ENCODE measurements around the gene WIPF2.
"Not testable (repeated sequence)": the region's sequence is repeated elsewhere in the genome, so short reads cannot be mapped to it uniquely, and the experiment has no call there.

Gene WIPF2

GRCh38 chr17:40192961-40193360 is 26.1 kb upstream of the WIPF2 start:
- no peak overlapping the region; the same call in 1 of the 2 replicates for H3K27ac ChIP-seq (ENCODE audit: low read length)

GRCh38 chr17:40194821-40195220 is 24.3 kb upstream of the WIPF2 start:
- no peak overlapping the region for H3K4me2 ChIP-seq (ENCODE audit: insufficient read depth, low read length)
- H3K4me3 ChIP-seq (ENCODE audit: low read depth in 1 of 2, low read length in 2 of 2), result no peak overlapping the region
- peak overlapping the region; percentile 40; the same call in 1 of the 2 replicates for H2AFZ ChIP-seq (ENCODE audit: low read depth, low read length)
- H3K36me3 ChIP-seq (ENCODE audit: insufficient read depth, low read length), result no peaks in the 10 kb centered on the region
- no peak for TF ChIP-seq EZH2 (IDR thresholded peaks at IDR 0.05; ENCODE audit: borderline replicate concordance, low read depth, low read length, severe bottlenecking)
- TF ChIP-seq, protein P1, sequence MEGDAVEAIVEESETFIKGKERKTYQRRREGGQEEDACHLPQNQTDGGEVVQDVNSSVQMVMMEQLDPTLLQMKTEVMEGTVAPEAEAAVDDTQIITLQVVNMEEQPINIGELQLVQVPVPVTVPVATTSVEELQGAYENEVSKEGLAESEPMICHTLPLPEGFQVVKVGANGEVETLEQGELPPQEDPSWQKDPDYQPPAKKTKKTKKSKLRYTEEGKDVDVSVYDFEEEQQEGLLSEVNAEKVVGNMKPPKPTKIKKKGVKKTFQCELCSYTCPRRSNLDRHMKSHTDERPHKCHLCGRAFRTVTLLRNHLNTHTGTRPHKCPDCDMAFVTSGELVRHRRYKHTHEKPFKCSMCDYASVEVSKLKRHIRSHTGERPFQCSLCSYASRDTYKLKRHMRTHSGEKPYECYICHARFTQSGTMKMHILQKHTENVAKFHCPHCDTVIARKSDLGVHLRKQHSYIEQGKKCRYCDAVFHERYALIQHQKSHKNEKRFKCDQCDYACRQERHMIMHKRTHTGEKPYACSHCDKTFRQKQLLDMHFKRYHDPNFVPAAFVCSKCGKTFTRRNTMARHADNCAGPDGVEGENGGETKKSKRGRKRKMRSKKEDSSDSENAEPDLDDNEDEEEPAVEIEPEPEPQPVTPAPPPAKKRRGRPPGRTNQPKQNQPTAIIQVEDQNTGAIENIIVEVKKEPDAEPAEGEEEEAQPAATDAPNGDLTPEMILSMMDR (IDR thresholded peaks at IDR 0.05; ENCODE audit: borderline replicate concordance, extremely low read depth, low read length, poor library complexity, severe bottlenecking), result no peak
- no peaks in the 10 kb centered on the region for H3K9me3 ChIP-seq (ENCODE audit: insufficient read depth, low read length, severe bottlenecking)
- no peaks in the 10 kb centered on the region for H3K27me3 ChIP-seq (ENCODE audit: insufficient read depth, low read length, poor library complexity)
- no peak for DNase-seq
- no peak overlapping the region for H3K9ac ChIP-seq (ENCODE audit: low read depth, low read length)
- peak overlapping the region; percentile 56; the same call in 1 of the 2 replicates for H3K27ac ChIP-seq (ENCODE audit: low read length)
- no peak for ATAC-seq (ENCODE audit: insufficient read depth, low read depth)
- no peaks in the 10 kb centered on the region for H3K79me2 ChIP-seq (ENCODE audit: insufficient read depth, low read length)
- H4K20me1 ChIP-seq (ENCODE audit: insufficient read depth, low read length), result no peaks in the 10 kb centered on the region
- peaks cover 17% of the 10 kb centered on the region for H3K4me1 ChIP-seq (ENCODE audit: insufficient read depth, low read length)

More at GRCh38 chr17:40192961-40193360, 26.1 kb upstream of the WIPF2 start:
- no peaks in the 10 kb centered on the region for H3K27me3 ChIP-seq (ENCODE audit: insufficient read depth, low read length, poor library complexity)
- H4K20me1 ChIP-seq (ENCODE audit: insufficient read depth, low read length), result no peaks in the 10 kb centered on the region
- no peaks in the 10 kb centered on the region for H3K9me3 ChIP-seq (ENCODE audit: insufficient read depth, low read length, severe bottlenecking)
- H3K9ac ChIP-seq (ENCODE audit: low read depth, low read length), result no peak overlapping the region
- DNase-seq (no peak), ATAC-seq (ENCODE audit: insufficient read depth, low read depth) (no peak)
- H3K4me2 ChIP-seq (ENCODE audit: insufficient read depth, low read length), result no peak overlapping the region
- TF ChIP-seq, protein P1 (IDR thresholded peaks at IDR 0.05; ENCODE audit: borderline replicate concordance, extremely low read depth, low read length, poor library complexity, severe bottlenecking), result no peak
- no peak for TF ChIP-seq EZH2 (IDR thresholded peaks at IDR 0.05; ENCODE audit: borderline replicate concordance, low read depth, low read length, severe bottlenecking)
- H3K79me2 ChIP-seq (ENCODE audit: insufficient read depth, low read length), result no peaks in the 10 kb centered on the region
- peaks cover 17% of the 10 kb centered on the region for H3K4me1 ChIP-seq (ENCODE audit: insufficient read depth, low read length)
- no peak overlapping the region for H2AFZ ChIP-seq (ENCODE audit: low read depth, low read length)
- no peaks in the 10 kb centered on the region for H3K36me3 ChIP-seq (ENCODE audit: insufficient read depth, low read length)
- no peak overlapping the region for H3K4me3 ChIP-seq (ENCODE audit: low read depth in 1 of 2, low read length in 2 of 2)

DNA sequence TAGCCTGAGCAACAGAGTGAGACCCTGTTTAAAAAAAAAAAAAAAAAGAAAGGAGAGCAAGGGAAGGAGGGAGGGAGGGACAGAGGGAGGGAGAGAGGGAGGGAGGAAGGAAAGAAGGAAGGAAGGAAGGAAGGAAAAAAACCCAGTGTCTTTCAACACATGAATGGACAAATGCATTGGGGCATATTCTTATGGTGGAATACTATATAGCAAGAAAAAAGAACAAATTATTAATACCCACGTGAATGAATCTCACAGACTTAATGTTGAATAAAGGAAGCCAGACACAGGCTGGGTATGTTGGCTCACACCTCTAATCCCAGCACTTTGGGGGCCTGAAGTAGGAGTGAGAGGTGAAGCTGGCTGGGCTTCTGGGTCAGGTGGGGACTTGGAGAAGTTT is 21.6 kb upstream of the WIPF2 start:
- Histone ChIP-seq H3K4me2 (ENCODE audit: insufficient read depth, low read length) (no peak overlapping the region), H3K27ac (ENCODE audit: low read length) (no peak overlapping the region), H3K9ac (ENCODE audit: low read depth, low read length) (no peak overlapping the region), H3K79me2 (ENCODE audit: insufficient read depth, low read length) (no peaks in the 10 kb centered on the region), H3K4me1 (ENCODE audit: insufficient read depth, low read length) (peaks cover 20% of the 10 kb centered on the region), H3K9me3 (ENCODE audit: insufficient read depth, low read length, severe bottlenecking) (no peaks in the 10 kb centered on the region), H2AFZ (ENCODE audit: low read depth, low read length) (no peak overlapping the region), H4K20me1 (ENCODE audit: insufficient read depth, low read length) (no peaks in the 10 kb centered on the region), H3K4me3 (ENCODE audit: low read depth in 1 of 2, low read length in 2 of 2) (no peak overlapping the region), H3K27me3 (ENCODE audit: insufficient read depth, low read length, poor library complexity) (no peaks in the 10 kb centered on the region), H3K36me3 (ENCODE audit: insufficient read depth, low read length) (no peaks in the 10 kb centered on the region)
- no peak for DNase-seq
- ATAC-seq (ENCODE audit: insufficient read depth, low read depth), result no peak
- TF ChIP-seq, protein P1 (IDR thresholded peaks at IDR 0.05; ENCODE audit: borderline replicate concordance, extremely low read depth, low read length, poor library complexity, severe bottlenecking), result no peak
- no peak for TF ChIP-seq EZH2 (IDR thresholded peaks at IDR 0.05; ENCODE audit: borderline replicate concordance, low read depth, low read length, severe bottlenecking)

DNA sequence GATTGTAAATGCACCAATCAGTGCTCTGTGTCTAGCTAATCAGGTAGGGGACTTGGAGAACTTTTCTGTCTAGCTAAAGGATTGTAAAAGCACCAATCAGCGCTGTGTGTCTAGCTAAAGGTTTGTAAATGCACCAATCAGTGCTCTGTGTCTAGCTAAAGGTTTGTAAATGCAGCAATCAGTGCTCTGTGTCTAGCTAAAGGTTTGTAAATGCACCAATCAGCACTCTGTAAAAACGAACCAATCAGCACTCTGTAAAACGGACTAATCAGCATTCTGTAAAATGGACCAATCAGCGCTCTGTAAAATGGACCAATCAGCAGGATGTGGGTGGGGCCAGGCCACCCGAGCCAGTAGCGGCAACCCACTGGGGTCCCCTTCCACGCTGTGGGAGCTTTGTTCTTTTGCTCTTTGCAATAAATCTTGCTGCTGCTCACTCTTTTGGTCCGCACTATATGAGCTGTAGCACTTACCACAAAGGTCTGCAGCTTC is 21.1 kb upstream of the WIPF2 start:
- H3K36me3 ChIP-seq (ENCODE audit: insufficient read depth, low read length); H4K20me1 ChIP-seq (ENCODE audit: insufficient read depth, low read length); H3K4me3 ChIP-seq (ENCODE audit: low read depth in 1 of 2, low read length in 2 of 2); H3K27me3 ChIP-seq (ENCODE audit: insufficient read depth, low read length, poor library complexity); H3K9ac ChIP-seq (ENCODE audit: low read depth, low read length); H3K79me2 ChIP-seq (ENCODE audit: insufficient read depth, low read length); H3K4me2 ChIP-seq (ENCODE audit: insufficient read depth, low read length); H3K9me3 ChIP-seq (ENCODE audit: insufficient read depth, low read length, severe bottlenecking); H3K27ac ChIP-seq (ENCODE audit: low read length); H2AFZ ChIP-seq (ENCODE audit: low read depth, low read length); ATAC-seq (ENCODE audit: insufficient read depth, low read depth): not testable (repeated sequence)
- DNase-seq, result peak; percentile 34
- H3K4me1 ChIP-seq (ENCODE audit: insufficient read depth, low read length), result peaks cover 20% of the 10 kb centered on the region
